ENCODE measurements around the gene MKI67.

DNA sequence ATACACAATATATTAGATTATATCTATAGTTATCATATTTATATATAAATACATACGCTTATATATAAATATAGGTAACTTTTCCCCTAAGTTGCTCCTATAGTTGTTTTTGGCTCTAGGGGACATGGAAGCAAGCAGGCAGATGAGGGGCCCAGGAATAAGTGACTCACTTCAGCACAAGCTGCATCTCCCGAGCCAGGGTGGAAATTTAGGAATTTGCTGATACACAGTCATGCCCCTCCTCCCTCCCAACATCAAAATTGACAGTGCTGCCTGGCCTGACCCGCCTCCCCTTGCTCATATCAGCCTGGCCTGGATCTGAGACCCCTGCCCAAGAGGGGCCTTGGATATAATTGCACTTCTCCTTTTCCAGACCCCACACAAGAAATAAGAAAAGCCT, 33.8 kb downstream of the MKI67 start:
- TF ChIP-seq, protein P1, sequence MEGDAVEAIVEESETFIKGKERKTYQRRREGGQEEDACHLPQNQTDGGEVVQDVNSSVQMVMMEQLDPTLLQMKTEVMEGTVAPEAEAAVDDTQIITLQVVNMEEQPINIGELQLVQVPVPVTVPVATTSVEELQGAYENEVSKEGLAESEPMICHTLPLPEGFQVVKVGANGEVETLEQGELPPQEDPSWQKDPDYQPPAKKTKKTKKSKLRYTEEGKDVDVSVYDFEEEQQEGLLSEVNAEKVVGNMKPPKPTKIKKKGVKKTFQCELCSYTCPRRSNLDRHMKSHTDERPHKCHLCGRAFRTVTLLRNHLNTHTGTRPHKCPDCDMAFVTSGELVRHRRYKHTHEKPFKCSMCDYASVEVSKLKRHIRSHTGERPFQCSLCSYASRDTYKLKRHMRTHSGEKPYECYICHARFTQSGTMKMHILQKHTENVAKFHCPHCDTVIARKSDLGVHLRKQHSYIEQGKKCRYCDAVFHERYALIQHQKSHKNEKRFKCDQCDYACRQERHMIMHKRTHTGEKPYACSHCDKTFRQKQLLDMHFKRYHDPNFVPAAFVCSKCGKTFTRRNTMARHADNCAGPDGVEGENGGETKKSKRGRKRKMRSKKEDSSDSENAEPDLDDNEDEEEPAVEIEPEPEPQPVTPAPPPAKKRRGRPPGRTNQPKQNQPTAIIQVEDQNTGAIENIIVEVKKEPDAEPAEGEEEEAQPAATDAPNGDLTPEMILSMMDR (optimal IDR thresholded peaks at IDR 0.05 in 1 of 3, IDR thresholded peaks at IDR 0.05 in 1 of 3, conservative IDR thresholded peaks at IDR 0.05 in 1 of 3; ENCODE audit: extremely low read depth in 1 of 3, insufficient read depth in 2 of 3, low read length in 3 of 3) = no peak
- TF ChIP-seq EZH2 (IDR thresholded peaks at IDR 0.05; ENCODE audit: low read length) = no peak
